Nephron progenitor cell (in vitro differentiated cells): Measurements from ENCODE around the gene SMARCAL1.

Experiments
- DNase-seq: peaks from one replicate; pipeline ENCODE4 v3.0.0; 2021
- H3K27ac Mint-ChIP-seq: 2 replicates; pipeline ENCODE4 v1.8.0; 2021; ENCODE audit warnings: mild to moderate bottlenecking, moderate library complexity, mixed read lengths
- H3K27me3 Mint-ChIP-seq: 2 replicates; pipeline ENCODE4 v1.8.0; 2021; ENCODE audit warnings: mild to moderate bottlenecking, low read depth, mixed read lengths; ENCODE audit not compliant: poor library complexity
- H3K36me3 Mint-ChIP-seq: 2 replicates; pipeline ENCODE4 v1.8.0; 2021; ENCODE audit warnings: low read depth, mixed read lengths
- H3K4me1 Mint-ChIP-seq: 2 replicates; pipeline ENCODE4 v1.8.0; 2021; ENCODE audit warnings: mixed read lengths
- H3K4me3 Mint-ChIP-seq: 2 replicates; pipeline ENCODE4 v1.8.0; 2021; ENCODE audit warnings: mild to moderate bottlenecking, moderate library complexity, mixed read lengths
- H3K9me3 Mint-ChIP-seq: 2 replicates; pipeline ENCODE4 v1.8.0; 2021; ENCODE audit warnings: mild to moderate bottlenecking, moderate library complexity, mixed read lengths
- TF ChIP-seq, protein P1 (sequence below): fragments of 200-600 bp; sonication (generic); IDR thresholded peaks from 2 replicates; pipeline ENCODE4 v1.5.0; 2021; ENCODE audit warnings: antibody characterized with exemption

SMARCAL1 gene

DNA sequence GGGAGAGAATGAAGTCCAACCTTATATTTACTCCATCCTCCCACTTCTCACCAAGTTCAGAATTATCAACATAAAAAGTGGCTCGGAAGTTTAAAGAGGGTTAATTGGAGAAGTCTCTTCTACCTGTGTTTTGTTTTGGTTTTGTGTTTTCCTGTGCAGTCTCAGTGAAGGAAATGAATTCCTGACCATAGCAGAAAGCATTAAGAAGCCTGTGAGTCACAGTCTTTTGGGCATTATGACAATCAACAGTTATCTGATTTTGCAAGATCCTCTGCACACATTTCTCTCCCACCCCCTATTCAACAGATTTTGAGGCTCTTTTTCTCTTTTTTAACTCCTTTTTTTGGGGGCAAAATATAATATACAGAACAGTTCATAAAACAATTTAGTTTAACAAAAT is 77.8 kb downstream of the SMARCAL1 start:
- H3K27ac Mint-ChIP-seq, result no peak overlapping the region
- no peak for DNase-seq
- no peak overlapping the region for H3K4me3 Mint-ChIP-seq
- H3K27me3 Mint-ChIP-seq, result no peaks in the 10 kb centered on the region
- no peaks in the 10 kb centered on the region for H3K9me3 Mint-ChIP-seq
- H3K36me3 Mint-ChIP-seq, result no peaks in the 10 kb centered on the region
- H3K4me1 Mint-ChIP-seq, result peaks cover 46% of the 10 kb centered on the region
- TF ChIP-seq, protein P1, sequence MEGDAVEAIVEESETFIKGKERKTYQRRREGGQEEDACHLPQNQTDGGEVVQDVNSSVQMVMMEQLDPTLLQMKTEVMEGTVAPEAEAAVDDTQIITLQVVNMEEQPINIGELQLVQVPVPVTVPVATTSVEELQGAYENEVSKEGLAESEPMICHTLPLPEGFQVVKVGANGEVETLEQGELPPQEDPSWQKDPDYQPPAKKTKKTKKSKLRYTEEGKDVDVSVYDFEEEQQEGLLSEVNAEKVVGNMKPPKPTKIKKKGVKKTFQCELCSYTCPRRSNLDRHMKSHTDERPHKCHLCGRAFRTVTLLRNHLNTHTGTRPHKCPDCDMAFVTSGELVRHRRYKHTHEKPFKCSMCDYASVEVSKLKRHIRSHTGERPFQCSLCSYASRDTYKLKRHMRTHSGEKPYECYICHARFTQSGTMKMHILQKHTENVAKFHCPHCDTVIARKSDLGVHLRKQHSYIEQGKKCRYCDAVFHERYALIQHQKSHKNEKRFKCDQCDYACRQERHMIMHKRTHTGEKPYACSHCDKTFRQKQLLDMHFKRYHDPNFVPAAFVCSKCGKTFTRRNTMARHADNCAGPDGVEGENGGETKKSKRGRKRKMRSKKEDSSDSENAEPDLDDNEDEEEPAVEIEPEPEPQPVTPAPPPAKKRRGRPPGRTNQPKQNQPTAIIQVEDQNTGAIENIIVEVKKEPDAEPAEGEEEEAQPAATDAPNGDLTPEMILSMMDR, result no peak

DNA sequence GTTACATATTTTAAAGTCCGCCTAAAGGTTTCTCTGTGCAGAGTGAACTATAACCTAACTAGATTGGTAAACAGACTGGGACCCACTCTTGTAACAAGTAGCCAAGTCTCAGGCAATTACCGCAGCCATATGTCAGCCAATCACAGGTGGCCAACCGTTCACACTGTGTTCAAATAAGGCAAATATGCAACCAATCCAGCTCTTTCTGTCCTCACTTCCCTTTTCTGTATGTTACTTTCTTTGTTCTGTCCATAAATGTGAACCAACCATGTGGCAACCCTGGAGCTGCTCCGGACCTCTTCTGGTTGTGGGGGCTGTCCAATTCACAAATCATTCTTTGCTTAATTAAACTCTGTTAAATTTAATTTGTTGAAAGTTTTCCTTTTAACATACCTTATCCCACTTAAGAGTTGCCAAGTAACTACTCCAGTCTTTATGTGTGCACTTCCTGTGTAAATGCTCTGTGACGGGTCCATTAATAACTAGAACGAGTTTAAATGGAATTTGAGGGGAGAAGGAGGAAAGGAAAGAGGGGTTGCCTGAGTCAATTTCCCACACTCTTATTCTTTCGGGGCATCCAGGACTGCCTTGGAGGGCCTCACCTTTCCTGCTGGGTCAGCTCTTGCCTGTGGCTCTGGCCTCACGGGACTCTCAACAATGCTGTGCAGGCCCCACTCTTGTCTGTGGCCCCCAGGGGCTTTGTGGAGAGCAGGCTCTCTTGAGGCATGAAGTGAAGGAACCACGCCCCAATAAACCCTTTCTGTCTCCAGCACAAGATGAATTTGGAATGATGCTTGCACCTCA is 79.7 kb downstream of the SMARCAL1 start:
- Mint-ChIP-seq H3K4me3 (no peak overlapping the region), H3K4me1 (peaks cover 60% of the 10 kb centered on the region), H3K27me3 (no peaks in the 10 kb centered on the region), H3K27ac (peak overlapping the region; percentile 70), H3K36me3 (no peaks in the 10 kb centered on the region), H3K9me3 (no peaks in the 10 kb centered on the region)
- no peak for DNase-seq
- TF ChIP-seq, protein P1, result no peak

DNA sequence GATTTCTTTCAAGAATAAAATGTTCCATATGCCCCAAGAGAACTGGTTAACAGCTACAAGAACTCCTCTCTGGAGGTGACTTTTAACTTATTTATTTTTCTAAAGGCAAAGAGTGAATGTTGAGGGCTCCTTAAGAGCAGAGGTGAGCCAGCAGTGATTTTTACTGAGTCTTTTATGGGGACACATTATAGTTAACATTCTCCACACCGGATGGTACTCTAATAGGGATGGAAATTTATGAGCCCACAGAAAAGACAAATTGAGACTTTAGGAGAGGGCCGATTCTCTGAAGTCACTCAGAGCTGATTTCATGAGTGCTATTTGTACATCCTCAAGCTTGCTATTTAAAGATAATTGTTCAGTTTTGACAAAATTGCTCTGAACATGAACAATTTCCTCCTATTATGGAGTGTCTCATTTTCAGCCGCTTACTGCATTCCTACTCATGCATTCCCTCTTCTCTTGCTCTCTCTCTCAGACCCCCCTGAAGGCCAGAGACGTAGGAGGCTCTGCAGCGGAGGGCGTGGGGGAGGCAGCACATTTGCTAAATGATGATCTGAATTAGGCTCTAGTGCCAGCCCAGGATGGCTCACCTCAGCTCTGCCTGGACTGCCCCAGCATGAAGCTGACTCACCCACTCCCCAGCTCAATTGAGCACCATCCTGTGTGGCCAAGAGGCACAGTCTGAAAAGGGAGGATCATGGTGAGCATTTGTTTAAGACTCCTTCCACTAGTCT is 80.5 kb downstream of the SMARCAL1 start:
- Mint-ChIP-seq H3K27me3 (no peaks in the 10 kb centered on the region), H3K4me1 (peaks cover 61% of the 10 kb centered on the region), H3K4me3 (no peak overlapping the region), H3K27ac (peak overlapping the region; percentile 83), H3K36me3 (no peaks in the 10 kb centered on the region), H3K9me3 (no peaks in the 10 kb centered on the region)
- TF ChIP-seq, protein P1, result no peak
- peak; percentile 24 for DNase-seq

DNA sequence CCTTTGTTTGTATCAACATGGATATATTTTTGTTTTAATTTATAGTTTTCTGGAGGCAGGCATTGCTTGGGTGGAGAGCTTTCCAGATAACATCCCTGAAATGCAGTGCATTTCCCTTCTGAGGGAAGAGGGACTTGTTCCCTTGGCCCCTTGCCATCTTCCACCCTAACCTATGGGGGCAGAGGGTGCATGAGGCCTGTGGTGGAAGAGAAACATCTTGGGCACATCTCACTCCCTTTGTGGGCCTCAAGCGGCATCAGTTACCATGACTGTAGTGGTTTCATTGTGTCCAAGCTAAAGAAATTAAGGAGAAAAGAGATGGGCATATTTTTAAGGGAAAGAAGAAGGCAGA is 81.0 kb downstream of the SMARCAL1 start:
- Mint-ChIP-seq H3K4me1 (peaks cover 67% of the 10 kb centered on the region), H3K27ac (peak overlapping the region; percentile 83), H3K27me3 (no peaks in the 10 kb centered on the region), H3K4me3 (peak overlapping the region; percentile 34), H3K36me3 (no peaks in the 10 kb centered on the region), H3K9me3 (no peaks in the 10 kb centered on the region)
- TF ChIP-seq, protein P1, result no peak
- DNase-seq, result no peak

DNA sequence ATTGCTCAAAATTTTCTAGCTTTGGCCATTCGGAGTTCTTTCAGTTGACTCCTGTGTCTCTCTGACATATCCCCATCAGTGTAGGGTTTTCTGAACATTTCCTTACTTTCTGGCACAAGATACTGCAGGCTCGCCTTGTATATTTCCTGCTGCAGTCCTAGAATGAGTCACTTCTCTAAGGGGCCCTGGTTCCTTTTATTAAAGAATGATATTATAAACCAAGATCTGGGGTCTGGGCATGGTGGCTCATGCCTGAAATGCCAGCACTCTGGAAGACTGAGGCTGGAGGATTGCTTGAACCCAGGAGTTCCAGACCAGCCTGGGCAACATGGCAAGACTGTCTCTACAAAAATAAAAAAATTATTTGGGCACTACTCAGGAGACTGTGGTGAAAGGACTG is 83.4 kb downstream of the SMARCAL1 start:
- no peak for DNase-seq
- no peak overlapping the region for H3K4me3 Mint-ChIP-seq
- TF ChIP-seq, protein P1, result no peak
- peaks cover 18% of the 10 kb centered on the region for H3K36me3 Mint-ChIP-seq
- no peak overlapping the region for H3K27ac Mint-ChIP-seq
- H3K4me1 Mint-ChIP-seq, result peaks cover 77% of the 10 kb centered on the region
- H3K9me3 Mint-ChIP-seq, result no peaks in the 10 kb centered on the region
- no peaks in the 10 kb centered on the region for H3K27me3 Mint-ChIP-seq
